Measurements from ENCODE around the gene CASKIN2.
A peak's percentile ranks its signal among the peaks of the same experiment; 100 is the strongest.

The CASKIN2 gene

GRCh38 chr17:75489511-75489955, 25.8 kb downstream of the CASKIN2 start:
- Histone ChIP-seq H3K27me3 (ENCODE audit: control insufficient read depth in 1 of 2, insufficient read depth in 2 of 2, low read length in 2 of 2) (no peaks in the 10 kb centered on the region), H3K9me3 (ENCODE audit: control insufficient read depth in 1 of 2, low read length in 2 of 2) (no peaks in the 10 kb centered on the region), H3K27ac (ENCODE audit: low read depth, low read length) (no peak overlapping the region), H3K9ac (ENCODE audit: low read depth in 1 of 2, low read length in 2 of 2) (peak overlapping the region in 1 of 2 donors; percentile 6), H3K4me3 (ENCODE audit: low read depth in 1 of 2, low read length in 2 of 2) (no peak overlapping the region), H3K36me3 (ENCODE audit: control insufficient read depth in 1 of 2, insufficient read depth in 2 of 2, low read length in 2 of 2) (peaks cover 8 to 43% of the 10 kb centered on the region in 2 donors), H3K4me1 (ENCODE audit: control insufficient read depth in 1 of 2, insufficient read depth in 2 of 2, low read length in 2 of 2) (peaks cover 30 to 33% of the 10 kb centered on the region in 2 donors)

- Histone ChIP-seq H3K27me3 (ENCODE audit: control insufficient read depth in 1 of 2, insufficient read depth in 2 of 2, low read length in 2 of 2) (no peaks in the 10 kb centered on the region), H3K36me3 (ENCODE audit: control insufficient read depth in 1 of 2, insufficient read depth in 2 of 2, low read length in 2 of 2) (peaks cover 4 to 37% of the 10 kb centered on the region in 2 donors), H3K4me3 (ENCODE audit: low read depth in 1 of 2, low read length in 2 of 2) (no peak overlapping the region), H3K9ac (ENCODE audit: low read depth in 1 of 2, low read length in 2 of 2) (peak overlapping the region in 1 of 2 donors; percentile 6), H3K9me3 (ENCODE audit: control insufficient read depth in 1 of 2, low read length in 2 of 2) (no peaks in the 10 kb centered on the region), H3K4me1 (ENCODE audit: control insufficient read depth in 1 of 2, insufficient read depth in 2 of 2, low read length in 2 of 2) (peaks cover 30 to 33% of the 10 kb centered on the region in 2 donors), H3K27ac (ENCODE audit: low read depth, low read length) (no peak overlapping the region)
These were observed 26.4 kb downstream of the CASKIN2 start for GRCh38 chr17:75488693-75489510.

DNA sequence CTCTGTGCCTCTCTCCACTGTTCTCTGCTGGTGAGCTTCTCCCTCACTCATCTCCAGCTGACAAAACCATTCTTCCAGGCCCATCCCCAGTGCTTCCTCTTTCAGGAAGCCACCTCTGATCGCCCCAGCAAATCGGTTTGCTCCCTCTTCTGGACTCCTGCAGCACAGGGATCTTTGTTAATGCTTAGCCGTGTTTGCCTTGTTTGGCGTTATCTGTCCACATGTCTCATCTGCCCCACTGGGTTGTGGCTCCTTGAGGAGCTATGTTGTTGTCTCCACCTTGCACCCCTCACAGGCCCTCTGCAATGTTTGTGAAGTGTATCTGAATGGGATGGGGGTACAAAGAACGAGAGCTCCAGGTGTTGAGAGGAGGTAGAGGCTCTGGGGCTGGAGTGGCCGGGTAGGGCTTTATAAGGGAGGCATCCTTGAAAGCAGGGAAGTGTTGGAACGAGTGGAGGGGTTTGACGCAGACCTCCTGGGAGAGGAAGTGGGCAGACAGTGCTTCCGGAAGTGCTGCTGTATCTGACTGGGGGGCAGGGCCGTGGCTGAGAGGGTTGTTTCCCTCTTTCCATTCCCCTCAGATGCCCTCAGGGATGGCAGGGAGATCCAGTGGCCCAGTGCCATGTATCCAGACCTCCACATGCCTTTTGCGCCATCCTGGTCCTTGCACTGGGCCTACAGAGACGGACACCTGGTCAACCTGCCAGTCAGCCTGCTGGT, 27.8 kb downstream of the CASKIN2 start:
- H3K4me1 ChIP-seq (ENCODE audit: control insufficient read depth in 1 of 2, insufficient read depth in 2 of 2, low read length in 2 of 2), result peaks cover 30 to 33% of the 10 kb centered on the region in 2 donors
- peaks cover 0 to 23% of the 10 kb centered on the region in 2 donors for H3K36me3 ChIP-seq (ENCODE audit: control insufficient read depth in 1 of 2, insufficient read depth in 2 of 2, low read length in 2 of 2)
- no peaks in the 10 kb centered on the region for H3K9me3 ChIP-seq (ENCODE audit: control insufficient read depth in 1 of 2, low read length in 2 of 2)
- no peak overlapping the region for H3K27ac ChIP-seq (ENCODE audit: low read depth, low read length)
- peak overlapping the region in 1 of 2 donors; percentile 33 for H3K4me3 ChIP-seq (ENCODE audit: low read depth in 1 of 2, low read length in 2 of 2)
- no peak overlapping the region for H3K9ac ChIP-seq (ENCODE audit: low read depth in 1 of 2, low read length in 2 of 2)
- no peaks in the 10 kb centered on the region for H3K27me3 ChIP-seq (ENCODE audit: control insufficient read depth in 1 of 2, insufficient read depth in 2 of 2, low read length in 2 of 2)

DNA sequence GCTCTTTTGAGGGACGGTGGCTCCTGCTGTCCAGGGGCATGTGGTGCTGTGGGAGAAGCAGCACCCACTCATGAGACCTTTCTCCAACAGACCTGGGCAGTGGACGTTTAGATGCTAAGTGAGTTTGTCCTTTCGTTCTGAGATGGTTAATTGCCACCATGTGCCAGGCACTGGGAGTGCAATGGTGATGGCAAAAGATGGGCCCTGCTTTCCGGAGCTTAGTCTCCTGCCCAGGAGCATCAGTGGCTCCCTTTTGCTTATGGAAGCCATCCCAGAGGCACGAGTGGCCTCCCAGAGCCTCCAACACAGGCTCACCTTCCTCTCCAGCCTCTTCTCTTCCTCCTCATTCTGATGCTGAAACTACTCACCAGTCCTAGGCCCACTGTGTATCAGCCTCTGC, 28.4 kb downstream of the CASKIN2 start:
- H3K9me3 ChIP-seq (ENCODE audit: control insufficient read depth in 1 of 2, low read length in 2 of 2), result no peaks in the 10 kb centered on the region
- no peaks in the 10 kb centered on the region for H3K27me3 ChIP-seq (ENCODE audit: control insufficient read depth in 1 of 2, insufficient read depth in 2 of 2, low read length in 2 of 2)
- H3K9ac ChIP-seq (ENCODE audit: low read depth in 1 of 2, low read length in 2 of 2), result no peak overlapping the region
- H3K36me3 ChIP-seq (ENCODE audit: control insufficient read depth in 1 of 2, insufficient read depth in 2 of 2, low read length in 2 of 2), result peaks cover 0 to 17% of the 10 kb centered on the region in 2 donors
- H3K4me3 ChIP-seq (ENCODE audit: low read depth in 1 of 2, low read length in 2 of 2), result no peak overlapping the region
- peaks cover 30 to 33% of the 10 kb centered on the region in 2 donors for H3K4me1 ChIP-seq (ENCODE audit: control insufficient read depth in 1 of 2, insufficient read depth in 2 of 2, low read length in 2 of 2)
- H3K27ac ChIP-seq (ENCODE audit: low read depth, low read length), result no peak overlapping the region

DNA sequence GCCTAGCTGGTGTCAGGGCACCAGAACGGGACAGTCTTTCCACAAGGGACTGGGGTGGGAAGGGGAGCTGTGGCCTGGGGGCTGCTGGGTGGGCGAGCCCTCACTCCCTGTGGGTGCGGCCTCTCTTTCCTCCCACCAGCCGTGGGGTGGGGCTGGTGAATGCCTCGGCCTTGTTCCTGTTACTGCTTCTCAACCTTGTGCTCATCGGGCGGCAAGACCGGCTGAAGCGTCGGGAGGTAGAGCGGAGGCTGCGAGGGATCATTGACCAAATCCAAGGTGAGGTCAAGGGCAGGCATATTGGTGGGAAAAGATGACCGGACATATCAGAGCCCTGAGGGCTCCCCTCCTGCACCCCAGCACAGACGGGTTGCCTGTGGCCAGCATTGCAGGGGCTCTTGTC, 29.2 kb downstream of the CASKIN2 start:
- Histone ChIP-seq H3K27ac (ENCODE audit: low read depth, low read length) (no peak overlapping the region), H3K4me1 (ENCODE audit: control insufficient read depth in 1 of 2, insufficient read depth in 2 of 2, low read length in 2 of 2) (peaks cover 30 to 36% of the 10 kb centered on the region in 2 donors), H3K4me3 (ENCODE audit: low read depth in 1 of 2, low read length in 2 of 2) (no peak overlapping the region), H3K27me3 (ENCODE audit: control insufficient read depth in 1 of 2, insufficient read depth in 2 of 2, low read length in 2 of 2) (no peaks in the 10 kb centered on the region), H3K9ac (ENCODE audit: low read depth in 1 of 2, low read length in 2 of 2) (no peak overlapping the region), H3K36me3 (ENCODE audit: control insufficient read depth in 1 of 2, insufficient read depth in 2 of 2, low read length in 2 of 2) (peaks cover 0 to 11% of the 10 kb centered on the region in 2 donors), H3K9me3 (ENCODE audit: control insufficient read depth in 1 of 2, low read length in 2 of 2) (no peaks in the 10 kb centered on the region)

DNA sequence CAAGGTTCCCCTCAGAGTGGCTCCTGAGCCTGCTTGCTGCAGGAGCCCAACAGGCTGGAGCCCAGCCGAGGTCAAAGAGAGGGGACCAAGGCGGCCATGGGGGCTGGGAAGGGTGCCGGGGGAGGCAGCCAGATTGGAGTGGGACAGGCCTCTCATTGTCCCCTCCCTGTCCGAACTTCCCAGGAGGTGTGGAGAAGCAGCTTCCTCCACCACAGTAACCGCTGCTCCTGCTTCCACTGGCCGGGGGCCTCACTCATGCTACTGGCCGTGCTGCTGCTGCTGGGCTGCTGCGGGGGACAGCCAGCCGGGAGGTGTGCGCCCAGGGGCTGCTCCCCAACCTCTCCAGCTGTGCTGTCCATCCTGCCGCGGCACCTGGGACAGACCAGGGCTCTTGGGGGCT, 29.6 kb downstream of the CASKIN2 start:
- H3K27me3 ChIP-seq (ENCODE audit: control insufficient read depth in 1 of 2, insufficient read depth in 2 of 2, low read length in 2 of 2), result no peaks in the 10 kb centered on the region
- H3K27ac ChIP-seq (ENCODE audit: low read depth, low read length), result no peak overlapping the region
- no peak overlapping the region for H3K9ac ChIP-seq (ENCODE audit: low read depth in 1 of 2, low read length in 2 of 2)
- H3K9me3 ChIP-seq (ENCODE audit: control insufficient read depth in 1 of 2, low read length in 2 of 2), result no peaks in the 10 kb centered on the region
- H3K4me3 ChIP-seq (ENCODE audit: low read depth in 1 of 2, low read length in 2 of 2), result no peak overlapping the region
- H3K36me3 ChIP-seq (ENCODE audit: control insufficient read depth in 1 of 2, insufficient read depth in 2 of 2, low read length in 2 of 2), result peaks cover 0 to 11% of the 10 kb centered on the region in 2 donors
- H3K4me1 ChIP-seq (ENCODE audit: control insufficient read depth in 1 of 2, insufficient read depth in 2 of 2, low read length in 2 of 2), result peaks cover 26 to 32% of the 10 kb centered on the region in 2 donors

DNA sequence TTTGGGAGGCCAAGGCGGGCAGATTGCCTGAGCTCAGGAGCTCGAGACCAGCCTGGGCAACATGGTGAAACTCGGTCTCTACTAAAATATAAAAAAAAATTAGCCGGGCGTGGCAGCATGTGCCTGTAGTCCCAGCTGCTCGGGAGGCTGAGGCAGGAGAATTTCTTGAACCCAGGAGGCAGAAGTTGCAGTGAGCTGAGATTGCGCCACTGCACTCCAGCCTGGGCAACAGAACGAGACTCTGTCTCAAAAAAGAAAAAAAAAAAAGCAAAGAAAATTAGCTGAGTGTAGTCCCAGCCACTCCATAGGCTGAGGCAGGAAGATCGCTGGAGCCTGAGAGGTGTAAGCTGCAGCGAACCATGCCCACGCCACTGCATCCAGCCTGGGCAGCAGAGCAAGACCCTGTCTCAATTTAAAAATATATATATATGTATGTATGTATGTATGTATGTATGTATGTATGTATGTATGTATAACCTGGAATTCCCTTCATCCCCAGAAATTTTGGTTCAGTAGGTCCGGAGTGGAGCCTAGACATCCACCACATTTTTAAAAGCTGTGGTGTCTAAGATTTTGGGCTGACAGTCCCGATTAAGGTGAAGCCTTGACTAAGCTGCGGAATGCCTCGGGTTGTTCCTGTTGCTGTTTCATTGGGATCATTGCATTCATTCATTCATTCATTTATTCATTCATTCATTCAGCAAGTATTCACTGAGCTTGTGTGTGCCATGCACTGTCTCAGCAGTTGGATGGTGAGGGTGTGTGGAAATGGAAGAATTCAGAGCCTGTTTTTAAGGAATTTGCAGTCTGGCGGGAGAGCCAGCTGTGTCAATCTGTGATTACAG, 33.0 kb downstream of the CASKIN2 start:
- Histone ChIP-seq H3K27ac (ENCODE audit: low read depth, low read length) (no peak overlapping the region), H3K9me3 (ENCODE audit: control insufficient read depth in 1 of 2, low read length in 2 of 2) (no peaks in the 10 kb centered on the region), H3K27me3 (ENCODE audit: control insufficient read depth in 1 of 2, insufficient read depth in 2 of 2, low read length in 2 of 2) (no peaks in the 10 kb centered on the region), H3K9ac (ENCODE audit: low read depth in 1 of 2, low read length in 2 of 2) (no peak overlapping the region), H3K4me1 (ENCODE audit: control insufficient read depth in 1 of 2, insufficient read depth in 2 of 2, low read length in 2 of 2) (peaks cover 6 to 14% of the 10 kb centered on the region in 2 donors), H3K4me3 (ENCODE audit: low read depth in 1 of 2, low read length in 2 of 2) (no peak overlapping the region), H3K36me3 (ENCODE audit: control insufficient read depth in 1 of 2, insufficient read depth in 2 of 2, low read length in 2 of 2) (peaks cover 0 to 7% of the 10 kb centered on the region in 2 donors)

DNA sequence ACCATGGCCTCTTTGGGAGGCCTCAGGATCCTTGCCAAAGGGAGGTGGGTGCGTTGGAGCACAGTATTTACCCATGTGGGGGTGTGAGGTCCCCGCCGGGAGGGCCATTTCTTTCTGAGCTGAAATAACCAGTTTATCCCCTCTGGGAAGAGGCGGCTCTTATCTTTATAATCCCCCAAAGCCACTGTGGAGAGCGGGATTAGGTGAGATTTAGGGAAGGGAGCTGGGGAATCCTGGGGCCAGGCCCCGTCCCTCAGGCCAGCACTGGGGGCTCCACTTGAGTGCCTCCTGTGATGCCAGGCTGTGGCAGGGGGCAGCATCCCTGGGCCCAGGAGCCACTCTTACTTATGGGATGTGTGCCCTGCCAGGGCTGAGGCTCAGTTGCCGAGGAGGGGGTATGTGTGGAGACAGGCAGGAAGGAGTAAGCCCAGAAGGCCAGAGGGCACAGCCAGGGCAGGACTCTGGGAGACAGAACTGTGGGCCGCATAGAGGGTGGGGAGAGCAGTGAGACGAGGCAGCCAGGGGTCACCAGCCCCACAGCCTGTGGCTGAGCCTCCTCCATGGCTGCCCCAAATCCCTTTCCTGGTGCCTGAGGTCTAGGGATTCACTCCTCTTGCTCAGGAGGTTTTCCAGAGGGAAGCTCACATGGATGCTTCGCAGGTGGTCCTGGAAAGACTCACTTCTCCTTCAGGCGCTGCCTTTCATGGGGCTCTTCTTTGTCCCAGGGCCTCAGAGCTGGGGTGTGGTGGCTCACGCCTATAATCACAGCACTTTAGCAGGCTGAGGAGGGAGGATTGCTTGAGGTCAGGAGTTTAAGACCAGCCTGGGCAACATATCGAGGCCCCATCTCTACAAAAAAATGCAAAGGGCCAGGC, 33.9 kb downstream of the CASKIN2 start:
- no peak overlapping the region for H3K9ac ChIP-seq (ENCODE audit: low read depth in 1 of 2, low read length in 2 of 2)
- H3K4me3 ChIP-seq (ENCODE audit: low read depth in 1 of 2, low read length in 2 of 2), result no peak overlapping the region
- no peak overlapping the region for H3K27ac ChIP-seq (ENCODE audit: low read depth, low read length)
- H3K4me1 ChIP-seq (ENCODE audit: control insufficient read depth in 1 of 2, insufficient read depth in 2 of 2, low read length in 2 of 2), result peaks cover 12 to 16% of the 10 kb centered on the region in 2 donors
- H3K27me3 ChIP-seq (ENCODE audit: control insufficient read depth in 1 of 2, insufficient read depth in 2 of 2, low read length in 2 of 2), result no peaks in the 10 kb centered on the region
- peaks cover 0 to 3% of the 10 kb centered on the region in 2 donors for H3K36me3 ChIP-seq (ENCODE audit: control insufficient read depth in 1 of 2, insufficient read depth in 2 of 2, low read length in 2 of 2)
- H3K9me3 ChIP-seq (ENCODE audit: control insufficient read depth in 1 of 2, low read length in 2 of 2), result no peaks in the 10 kb centered on the region

DNA sequence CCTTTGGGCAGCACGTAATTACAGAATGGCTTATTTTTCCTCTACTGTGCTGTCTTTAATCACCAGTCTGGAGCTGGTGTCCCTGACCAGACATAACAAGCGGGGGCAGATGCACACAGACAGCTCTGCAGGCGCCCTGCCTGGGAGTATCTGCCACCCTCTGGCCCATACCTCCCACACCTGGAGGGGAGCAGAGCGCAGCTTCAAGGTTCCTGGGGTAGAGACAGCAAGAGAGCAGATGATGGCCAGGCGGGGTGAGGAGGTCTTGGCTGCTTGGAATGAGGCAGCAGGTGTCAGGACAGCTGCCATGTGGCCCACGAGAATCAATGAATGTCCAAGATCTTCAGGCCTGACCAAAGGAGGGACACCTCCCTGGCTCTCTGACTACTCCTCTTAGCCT, 35.1 kb downstream of the CASKIN2 start:
- Histone ChIP-seq H3K27ac (ENCODE audit: low read depth, low read length) (no peak overlapping the region), H3K9ac (ENCODE audit: low read depth in 1 of 2, low read length in 2 of 2) (no peak overlapping the region), H3K36me3 (ENCODE audit: control insufficient read depth in 1 of 2, insufficient read depth in 2 of 2, low read length in 2 of 2) (no peaks in the 10 kb centered on the region), H3K4me3 (ENCODE audit: low read depth in 1 of 2, low read length in 2 of 2) (no peak overlapping the region), H3K9me3 (ENCODE audit: control insufficient read depth in 1 of 2, low read length in 2 of 2) (no peaks in the 10 kb centered on the region), H3K4me1 (ENCODE audit: control insufficient read depth in 1 of 2, insufficient read depth in 2 of 2, low read length in 2 of 2) (peaks cover 18 to 25% of the 10 kb centered on the region in 2 donors), H3K27me3 (ENCODE audit: control insufficient read depth in 1 of 2, insufficient read depth in 2 of 2, low read length in 2 of 2) (no peaks in the 10 kb centered on the region)
